DMS79 (cell line): ENCODE measurements around the gene STK33.

ENCODE experiments used
- DNase-seq: peaks from one replicate; lab custom pipeline; 2025; lab: John Stamatoyannopoulos, UW

Gene STK33

DNA sequence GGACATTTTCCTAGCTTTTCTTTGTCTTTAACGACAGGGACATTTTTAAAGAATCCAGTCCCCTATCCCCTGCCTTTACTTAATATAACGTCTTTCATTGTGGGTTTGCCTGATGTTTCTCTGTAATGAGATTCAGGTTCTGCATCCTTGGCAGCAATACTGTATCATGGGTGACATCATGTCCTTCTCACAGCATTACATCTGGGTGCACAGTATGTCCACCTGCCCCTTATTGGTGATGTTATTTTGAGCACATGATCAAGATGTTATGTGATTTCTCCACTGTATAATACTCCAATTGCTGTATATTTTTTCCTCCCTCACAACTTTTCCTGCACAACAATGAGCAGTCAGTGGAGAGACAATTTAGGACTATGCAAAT lies 9.7 kb upstream of the STK33 start:
- DNase-seq = no peak

DNA sequence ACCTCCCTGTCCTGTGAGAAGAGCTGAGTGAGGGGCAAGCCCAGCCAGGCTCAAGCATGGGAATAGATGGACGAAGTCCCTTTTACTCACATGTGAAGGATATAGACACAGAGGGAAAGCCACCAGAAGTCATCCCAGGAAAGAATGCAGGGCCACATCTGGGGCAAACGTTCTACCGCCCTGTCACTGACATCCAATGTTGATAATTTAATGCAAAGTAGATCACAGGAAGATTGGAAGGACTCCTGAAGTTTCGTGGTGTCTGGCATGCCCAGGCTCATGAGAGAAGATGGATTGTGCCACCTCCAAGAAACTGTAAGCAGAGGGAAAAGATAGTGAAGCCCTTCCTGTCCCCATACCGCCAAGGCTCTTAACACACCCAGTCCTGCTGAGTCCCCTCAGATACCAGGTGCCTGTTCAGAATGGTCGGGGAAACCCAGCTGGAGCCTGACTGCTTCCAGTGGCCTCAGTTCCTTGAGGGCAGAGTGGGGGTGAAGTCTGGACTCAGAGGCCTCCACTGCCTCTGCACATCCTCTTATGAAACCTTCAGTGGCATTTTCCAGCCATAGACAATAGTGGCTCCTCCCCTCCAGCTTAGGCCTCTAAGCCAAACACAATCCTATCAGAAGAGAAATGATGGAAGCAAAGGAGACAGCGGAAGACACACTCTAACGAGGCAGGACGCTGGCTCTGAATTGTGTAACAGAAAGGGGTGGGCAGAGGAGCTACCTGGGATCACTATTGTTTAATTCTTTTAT lies 7.5 kb upstream of the STK33 start:
- DNase-seq = no peak

DNA sequence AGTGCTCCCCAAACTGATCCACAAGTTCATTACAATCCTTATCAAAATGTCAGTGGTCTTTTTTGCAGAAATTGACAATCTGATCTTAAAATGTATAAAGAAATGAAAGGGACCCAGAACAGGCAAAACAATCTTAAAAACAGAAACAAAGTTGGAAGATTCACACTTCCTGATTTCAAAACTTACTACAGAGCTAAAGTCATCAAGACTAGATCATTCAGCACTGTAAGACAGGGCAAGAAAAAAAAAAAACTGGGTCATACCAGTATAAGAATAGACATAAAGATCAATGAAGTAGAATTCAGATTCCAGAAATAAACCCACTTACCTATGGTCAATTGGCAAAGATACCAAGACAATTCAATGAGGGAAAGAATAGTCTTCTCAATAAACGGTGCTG lies 4.5 kb upstream of the STK33 start:
- DNase-seq = no peak

DNA sequence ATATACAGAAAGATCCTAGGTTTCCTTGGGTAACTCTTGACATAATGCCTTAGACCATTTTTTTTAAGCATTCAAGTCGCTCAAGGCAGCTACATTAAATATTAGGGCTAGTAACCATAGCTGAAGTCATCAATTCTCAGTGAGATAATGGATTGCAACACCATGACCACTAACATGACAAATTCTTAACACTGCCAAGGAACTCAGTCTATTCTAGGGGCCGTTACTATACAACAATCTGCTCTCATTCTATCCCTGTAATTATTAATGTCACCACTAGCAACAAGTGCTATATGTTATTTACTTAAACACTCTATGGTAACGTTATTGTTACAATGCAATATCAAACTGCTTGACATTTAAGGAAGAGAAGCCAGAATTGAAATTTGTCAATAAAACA lies 3.2 kb upstream of the STK33 start:
- no peak for DNase-seq

DNA sequence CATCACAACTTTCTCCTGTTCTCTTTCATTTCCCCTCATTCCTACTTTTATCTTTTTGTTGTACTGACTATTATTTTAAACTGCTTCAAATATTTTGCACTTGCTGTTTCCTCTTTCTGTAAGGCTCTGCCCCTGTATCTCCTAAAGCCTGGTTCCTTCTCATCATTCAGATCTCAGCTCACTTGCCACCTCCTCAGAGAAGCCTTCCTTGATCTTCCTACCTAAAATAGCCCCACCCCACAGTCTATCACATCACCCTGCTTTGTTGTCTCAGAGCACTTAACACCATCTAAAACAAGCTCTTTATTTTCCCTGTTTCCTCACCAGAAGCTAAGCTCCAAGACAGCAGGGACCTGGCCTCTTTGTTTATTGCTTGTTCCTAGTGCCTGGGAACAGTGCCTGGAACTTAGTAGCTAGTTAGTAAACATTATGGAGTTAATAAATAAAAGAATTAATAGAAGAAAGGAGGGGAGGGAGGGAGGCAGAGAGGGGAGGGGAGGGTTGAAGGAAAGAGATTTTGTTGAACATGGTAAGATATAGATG lies 2.5 kb upstream of the STK33 start:
- DNase-seq = no peak

DNA sequence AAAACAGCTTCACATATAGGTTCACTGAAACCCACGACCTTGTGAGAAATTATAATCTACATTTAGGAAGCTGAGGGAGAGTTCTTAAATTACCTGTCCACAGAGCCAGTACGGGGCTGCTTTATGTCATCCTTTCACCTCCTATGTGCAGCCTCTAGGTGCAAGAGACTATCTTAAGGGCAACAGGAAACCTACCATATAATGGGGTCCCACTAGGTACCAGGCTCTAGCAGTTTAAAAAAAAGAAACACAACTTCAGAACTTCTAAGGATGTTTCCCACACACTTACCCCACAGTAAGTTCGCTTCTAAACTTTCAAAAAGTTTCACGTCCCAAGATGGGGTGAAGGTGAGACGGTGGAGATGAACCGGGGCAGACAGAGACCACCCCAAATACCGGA lies 573 bp downstream of the STK33 start:
- DNase-seq = no peak

DNA sequence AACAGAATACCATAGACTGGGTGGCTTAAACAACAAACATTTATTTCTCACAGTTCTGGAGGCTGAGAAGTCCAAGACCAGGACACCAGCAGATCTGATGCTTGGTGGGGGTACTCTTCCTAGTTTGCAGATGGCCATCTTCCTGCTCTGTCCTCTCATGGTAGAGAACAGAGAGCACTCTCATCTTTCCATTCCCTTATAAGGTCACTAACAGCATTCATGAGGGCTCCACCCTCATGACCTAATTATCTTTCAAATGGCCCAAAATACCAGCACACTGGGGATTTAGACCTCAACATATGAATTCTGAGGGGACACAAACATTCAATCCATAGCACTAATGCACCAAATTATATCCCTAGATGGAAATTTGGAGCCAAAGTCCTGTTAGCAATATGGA lies 6.1 kb downstream of the STK33 start:
- no peak for DNase-seq

DNA sequence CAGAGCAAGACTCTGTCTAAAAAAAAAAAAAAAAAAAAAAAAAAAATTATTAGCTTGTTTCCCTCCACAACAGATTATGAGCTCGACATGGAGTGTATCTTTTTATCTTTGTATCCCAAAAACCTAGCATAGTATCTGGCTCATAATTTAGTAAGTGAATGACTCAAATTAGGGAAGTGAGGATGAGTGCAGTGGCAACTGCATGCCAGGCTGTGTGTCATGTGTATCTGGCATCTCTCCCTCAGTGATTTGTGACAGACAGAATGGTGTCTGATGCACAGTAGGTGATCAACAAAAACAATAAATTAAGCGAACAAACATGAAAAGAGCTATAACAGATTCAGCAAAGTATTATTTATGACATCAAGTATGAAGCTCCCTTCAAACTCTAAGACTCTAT lies 7.2 kb downstream of the STK33 start:
- DNase-seq = no peak

DNA sequence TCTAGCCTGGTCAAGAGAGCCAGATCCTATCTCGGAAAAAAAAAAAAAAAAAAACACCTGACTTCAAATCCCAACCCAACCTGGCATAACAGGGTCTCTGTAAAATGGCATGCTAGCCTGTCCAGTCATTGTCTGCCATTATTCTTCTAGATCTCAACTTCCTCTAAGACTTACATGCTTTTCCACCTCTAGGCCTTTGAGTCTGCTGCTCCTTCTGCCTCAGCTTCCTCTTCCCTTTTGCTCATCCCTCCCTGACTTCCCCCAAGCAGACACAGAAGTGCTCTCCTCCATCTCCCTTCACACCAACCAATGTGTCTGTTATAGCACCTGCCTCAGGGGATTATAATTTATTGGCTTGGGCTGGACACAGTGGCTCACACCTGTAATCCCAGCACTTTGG lies 7.8 kb downstream of the STK33 start:
- DNase-seq = no peak

DNA sequence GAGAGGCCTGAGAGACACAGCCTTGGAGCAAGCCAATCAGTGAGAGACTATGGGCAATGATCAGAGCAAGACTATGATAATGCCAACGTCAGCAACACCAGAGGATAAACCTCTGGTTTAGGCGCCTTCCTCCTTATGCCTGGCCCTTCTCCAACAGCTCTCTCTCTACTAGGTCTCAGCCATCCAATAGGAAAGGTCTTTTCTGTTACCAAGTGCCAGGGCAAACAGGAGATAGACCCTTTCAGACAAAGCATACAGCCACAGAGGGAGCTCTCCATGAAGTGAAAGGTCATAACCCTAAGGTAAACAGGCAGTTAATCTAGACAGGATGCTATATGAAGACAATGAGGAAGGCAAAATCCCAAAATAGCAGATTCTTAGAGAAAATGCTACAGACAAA lies 9.5 kb downstream of the STK33 start:
- no peak for DNase-seq

DNA sequence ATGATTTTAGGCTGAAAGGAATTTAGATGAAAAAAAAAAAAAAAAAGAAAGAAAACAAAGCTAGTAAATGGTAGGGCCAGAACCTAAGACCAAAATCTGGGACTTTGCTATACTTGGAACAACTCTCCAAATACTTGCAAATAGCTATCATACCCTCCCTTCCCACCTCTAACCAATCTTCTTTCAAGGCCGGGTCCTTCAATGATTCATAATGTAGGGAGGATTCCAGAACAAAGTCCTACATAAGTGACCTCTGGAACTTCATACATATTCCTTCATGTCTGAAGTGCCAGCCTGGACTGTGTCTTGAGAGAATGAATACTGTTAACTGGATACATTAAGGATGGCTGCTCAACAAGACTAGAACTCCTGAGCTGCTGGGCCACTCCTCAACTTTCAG lies 9.9 kb downstream of the STK33 start:
- no peak for DNase-seq

DNA sequence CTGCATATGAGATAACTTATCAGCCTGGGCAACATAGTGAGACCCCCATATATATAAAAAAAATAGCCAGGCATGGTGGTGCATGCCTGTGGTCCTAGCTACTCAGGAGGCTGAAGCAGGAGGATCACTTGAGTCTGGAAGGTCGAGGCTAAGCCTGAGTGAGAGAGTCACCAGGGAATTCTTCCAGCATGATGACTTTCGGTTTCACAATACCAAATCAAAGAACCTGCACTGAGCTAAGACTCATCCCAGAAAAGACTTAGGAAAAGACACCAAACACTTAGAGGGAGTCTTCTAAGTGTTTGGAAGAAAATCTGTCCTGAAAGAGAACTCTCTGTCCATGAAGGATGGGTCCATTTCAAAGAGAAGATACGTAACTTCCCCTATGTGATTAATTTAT lies 12.7 kb downstream of the STK33 start:
- DNase-seq = no peak

DNA sequence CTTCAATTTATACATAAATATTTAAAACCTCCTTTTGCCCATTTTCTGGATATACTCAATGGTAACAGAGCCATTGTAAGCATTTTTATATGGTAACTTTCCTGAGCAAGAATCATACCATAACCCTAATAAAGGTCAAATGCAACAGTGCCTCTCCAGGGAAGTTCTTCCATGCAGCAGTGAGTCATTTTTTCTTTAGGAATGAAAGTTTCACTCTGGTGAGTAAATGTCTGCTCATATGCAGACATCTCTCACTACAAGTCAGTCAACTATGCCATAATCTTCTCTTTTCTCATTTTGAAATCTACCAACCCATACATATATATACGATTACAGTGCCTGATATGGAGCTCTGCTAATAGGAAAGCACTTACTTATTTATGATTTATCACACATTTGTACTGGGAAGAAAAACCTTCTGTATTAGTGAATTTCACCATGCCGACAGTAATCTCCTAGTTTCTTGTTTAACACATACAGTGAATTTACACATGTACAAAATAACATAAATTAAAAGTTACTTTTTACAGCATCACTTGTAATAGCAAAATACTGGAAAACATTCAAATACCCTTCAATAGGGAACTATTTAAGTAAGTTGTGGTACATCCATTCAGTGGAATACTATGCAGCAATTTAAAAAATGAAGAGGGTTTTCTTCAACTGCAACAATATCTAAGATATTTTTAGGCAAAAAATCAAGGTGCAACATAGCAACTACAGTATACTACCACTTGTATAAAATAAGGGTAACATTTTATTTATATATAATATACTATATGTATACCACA lies 16.0 kb downstream of the STK33 start:
- no peak for DNase-seq

DNA sequence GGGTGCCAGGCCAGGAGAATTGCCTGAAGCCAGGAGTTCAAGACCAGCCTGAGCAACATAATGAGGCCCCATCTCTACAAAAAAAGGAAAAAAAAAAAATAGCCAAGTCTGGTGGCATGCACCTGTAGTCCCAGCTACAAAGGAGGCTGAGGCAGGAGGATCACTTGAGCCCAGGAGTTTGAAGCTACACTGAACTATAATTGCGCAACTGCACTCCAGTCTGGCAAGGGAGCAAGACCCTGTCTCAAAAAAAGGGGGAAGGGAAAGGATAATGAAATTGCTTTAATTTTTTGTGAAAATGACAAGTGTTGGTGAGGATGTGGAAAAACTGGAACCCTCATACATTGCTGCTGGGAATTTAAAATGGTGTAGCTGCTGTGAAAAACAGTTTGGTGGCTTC lies 19.2 kb downstream of the STK33 start:
- DNase-seq = no peak

DNA sequence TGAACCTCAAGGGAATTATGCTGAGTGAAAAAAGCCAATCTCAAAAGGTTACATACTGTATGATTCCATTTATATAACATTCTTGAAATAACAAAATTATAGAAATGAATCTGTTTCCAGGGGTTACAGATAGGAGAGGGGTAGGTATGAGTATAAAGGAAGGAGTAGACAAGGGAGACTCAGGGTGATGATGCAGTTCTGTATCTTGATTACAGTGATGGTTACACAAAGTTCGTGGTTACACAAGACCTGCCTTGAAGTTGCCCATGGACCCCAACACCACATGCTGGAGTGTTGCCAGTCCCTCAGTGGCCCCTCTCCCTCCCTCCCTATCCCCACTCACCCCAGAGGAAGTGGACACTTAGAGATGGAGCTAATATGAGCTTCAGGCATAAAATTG lies 20.3 kb downstream of the STK33 start:
- no peak for DNase-seq

DNA sequence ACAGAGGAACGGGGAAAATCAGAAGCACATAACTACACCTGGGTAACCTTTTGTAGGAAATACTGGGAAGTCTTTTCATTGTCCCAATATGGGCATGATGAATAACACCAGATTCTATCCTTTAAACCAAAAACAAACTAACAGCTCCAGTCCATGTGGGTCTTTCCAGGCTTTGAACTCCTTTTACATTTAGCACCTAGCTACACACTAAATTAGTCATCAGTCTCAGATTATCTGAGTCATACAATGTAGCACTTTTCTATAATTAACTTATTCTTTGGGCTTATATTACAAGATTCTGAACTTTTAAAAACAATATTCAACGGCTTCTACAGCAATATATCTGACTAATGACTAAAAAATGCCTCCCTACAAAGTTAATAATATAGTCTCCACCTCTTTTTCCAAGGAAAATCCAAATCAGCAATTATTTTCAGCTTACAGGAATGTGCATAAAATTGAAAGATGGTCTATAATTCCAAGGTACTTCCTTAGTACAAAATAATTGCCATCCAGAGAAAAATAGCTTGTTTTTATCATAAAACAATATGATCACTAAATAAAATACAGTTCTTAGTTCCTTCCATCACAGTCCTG lies 26.3 kb downstream of the STK33 start:
- no peak for DNase-seq

DNA sequence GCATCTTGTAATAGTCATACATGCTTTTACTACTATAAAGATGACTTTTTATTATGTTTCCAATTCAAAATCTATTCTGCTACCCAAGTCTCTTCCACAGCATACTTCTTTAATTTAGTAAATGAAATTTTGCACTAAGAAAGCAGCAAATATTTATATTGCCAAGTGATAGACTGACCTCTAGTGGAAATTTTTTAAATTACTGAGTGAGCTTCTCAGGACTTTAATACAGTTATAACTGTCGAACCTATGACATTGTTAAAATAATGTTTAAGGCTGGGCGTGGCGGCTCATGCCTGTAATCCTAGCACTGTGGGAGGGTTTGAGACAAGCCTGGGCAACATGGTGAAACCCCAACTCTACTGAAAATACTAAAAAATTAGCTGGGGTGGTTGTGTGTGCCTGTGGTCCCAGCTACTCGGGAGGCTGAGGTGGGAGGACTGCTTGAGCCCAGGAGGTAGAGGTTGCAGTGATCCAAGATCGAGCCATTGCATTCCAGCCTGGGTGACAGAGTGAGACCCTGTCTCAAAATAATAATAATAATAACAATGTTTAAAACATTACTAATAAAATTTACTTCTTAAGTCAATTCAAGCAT lies 27.3 kb downstream of the STK33 start:
- peak; percentile 29 for DNase-seq

DNA sequence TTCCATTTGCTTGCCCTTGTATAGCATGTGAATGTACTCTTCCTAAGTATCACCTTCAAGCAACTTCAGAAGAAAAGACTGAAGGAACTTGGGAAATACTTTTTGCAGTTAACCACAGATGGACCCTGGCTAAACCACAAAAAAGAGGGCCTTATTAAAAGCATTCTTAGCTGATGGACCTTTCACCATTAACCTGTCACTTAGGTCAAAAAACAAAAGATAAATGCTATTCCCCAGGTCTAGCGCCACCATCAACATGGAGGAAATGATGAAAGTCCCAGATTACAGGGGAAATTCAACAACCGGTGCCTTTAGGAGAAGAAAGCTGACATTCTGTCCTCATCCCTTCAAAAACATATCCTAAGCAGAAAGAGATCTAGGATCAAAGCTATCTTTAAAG lies 29.5 kb downstream of the STK33 start:
- no peak for DNase-seq

DNA sequence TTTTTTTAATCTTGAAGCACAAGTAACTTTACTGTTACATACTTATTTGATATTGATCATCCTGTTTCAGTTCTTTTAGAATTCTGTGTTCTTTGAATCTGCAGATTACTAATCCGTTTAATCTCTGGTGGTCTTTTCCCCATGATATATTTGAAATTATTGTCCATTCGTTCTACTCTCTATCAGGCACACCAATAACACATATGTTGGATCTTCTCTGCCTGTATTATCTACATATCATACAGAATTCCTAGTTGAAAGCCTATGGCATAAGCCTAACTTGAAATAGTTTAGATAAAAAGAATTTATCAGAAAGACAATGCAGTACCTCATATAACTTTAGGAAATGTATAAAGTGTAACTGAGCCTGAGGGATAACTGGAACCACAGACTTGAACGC lies 32.6 kb downstream of the STK33 start:
- no peak for DNase-seq

DNA sequence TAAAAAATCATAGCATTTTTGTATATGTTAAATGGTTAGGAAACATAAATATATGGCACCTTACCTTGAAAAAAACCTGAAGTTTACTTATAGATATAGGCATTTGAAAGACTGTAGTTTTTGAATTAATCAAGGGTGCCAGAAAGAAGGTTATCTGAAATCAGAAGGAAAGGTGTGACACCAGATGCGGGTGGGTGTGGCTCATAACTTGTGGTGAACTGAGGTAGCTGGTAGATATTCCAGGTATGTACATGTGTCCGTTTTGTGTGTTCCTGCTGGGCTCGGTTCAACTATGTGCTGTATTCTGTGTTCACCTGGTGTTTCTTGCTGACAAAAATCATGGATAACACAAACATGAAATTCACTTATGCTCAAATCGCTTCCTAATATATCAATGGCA lies 35.6 kb downstream of the STK33 start:
- DNase-seq = no peak

DNA sequence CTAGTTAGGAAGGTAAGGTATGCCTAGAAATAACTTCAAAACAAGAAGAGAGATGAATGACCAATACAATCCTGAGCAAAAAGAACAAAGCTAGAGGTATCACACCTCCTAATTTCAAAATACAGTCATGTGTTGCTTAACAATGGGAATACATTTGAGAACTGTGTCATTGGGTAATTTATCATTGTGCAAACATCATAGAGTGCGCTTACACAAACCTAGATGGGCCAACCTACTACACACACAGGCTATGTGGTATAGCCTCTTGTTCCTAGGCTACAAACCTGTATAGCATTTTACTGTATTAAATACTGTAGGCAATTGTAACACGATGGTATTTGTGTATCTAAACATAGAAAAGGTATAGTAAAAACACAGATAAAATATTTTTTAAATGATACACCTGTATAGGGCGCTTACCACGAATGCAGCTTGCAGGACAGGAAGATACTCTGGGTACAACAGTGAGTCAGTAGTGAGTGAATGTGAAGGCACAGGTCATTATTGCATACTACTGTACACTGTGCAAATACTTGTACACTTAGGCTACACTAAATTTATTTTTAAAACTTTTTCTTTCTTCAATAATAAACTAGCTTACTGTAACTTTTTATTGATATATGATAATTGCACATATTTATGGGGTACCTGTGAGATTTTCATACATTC lies 48.2 kb downstream of the STK33 start:
- DNase-seq = no peak

DNA sequence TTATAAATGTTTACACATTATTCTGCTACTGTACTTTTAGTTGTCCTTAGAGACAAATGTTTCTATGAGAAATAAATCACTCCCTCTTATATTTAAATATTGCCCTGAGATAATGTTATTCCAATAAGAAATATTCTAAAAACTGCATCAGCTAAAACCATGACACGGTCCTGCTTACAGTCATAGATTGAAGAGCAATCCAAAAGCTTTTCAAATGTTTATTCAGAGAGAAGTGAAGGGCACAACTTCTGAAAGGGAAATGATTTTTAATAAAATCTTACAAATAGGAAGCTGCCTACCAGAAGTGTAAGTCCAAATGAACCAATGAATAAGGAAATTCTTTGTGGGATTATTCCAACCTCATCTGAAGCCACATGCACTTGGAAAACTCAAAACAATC lies 49.2 kb downstream of the STK33 start:
- peak; percentile 72 for DNase-seq
